AG08396 (cell line): Measurements from ENCODE around the gene TAS2R14.

Experiments used
- DNase-seq: peaks from one replicate; pipeline ENCODE4 v3.0.0; 2012; ENCODE audit warnings: low spot score, mixed read lengths

Gene TAS2R14

DNA sequence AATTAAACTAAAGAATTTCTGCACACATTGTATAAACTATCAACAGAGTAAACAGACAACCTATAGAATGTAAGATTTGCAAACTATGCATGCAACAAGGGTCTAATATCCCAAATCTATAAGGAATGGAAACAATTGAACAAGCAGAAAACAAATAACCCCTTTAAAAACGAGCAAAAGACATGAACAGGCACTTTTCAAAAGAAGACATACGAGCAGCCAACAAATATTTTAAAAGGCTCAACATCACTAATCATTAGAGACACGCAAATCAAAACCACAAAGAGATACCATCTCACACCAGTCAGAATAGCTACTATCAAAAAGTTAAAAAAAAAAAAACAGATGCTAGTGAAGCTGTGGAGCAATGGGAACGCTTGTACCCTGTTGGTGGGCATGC is 34.4 kb downstream of the TAS2R14 start:
- DNase-seq = no peak

DNA sequence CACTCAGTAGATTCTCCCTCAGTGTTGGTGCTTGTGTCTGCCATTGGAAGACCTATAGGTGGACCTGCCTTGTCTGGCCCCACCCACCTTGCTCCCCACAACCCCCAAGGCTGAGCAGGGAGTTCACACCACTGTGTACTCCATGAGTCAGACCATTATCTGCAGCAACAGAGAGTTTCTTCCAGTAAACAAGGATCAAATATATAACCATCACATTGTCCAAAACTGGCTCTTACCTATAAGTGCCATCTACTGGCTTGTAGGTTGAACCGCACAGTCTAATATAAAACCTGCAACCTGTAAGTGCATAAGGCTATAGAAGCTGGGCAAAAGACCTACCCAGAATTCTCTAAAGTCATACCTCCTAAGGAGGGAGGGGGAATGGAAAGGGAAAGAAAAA is 37.6 kb downstream of the TAS2R14 start:
- DNase-seq = no peak

DNA sequence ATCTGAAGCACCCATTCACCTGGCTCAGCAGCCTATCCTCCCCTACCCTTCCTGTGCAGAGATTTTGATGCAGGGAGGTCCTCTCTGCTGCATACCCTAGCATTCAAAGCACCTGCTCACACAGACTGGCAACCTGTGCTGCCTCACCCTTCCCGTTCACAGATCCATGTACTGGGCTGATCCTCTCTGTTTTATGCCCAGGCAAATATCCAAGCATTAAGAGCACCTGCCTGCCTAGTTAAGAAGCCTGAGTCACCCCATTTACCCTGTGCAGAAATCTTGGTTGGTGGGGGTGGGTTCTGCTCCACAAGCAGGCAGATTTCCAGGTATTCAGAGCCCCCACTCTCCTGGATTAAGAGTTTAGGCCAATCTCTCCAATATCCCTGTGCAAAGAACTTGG is 38.1 kb downstream of the TAS2R14 start:
- DNase-seq = no peak

DNA sequence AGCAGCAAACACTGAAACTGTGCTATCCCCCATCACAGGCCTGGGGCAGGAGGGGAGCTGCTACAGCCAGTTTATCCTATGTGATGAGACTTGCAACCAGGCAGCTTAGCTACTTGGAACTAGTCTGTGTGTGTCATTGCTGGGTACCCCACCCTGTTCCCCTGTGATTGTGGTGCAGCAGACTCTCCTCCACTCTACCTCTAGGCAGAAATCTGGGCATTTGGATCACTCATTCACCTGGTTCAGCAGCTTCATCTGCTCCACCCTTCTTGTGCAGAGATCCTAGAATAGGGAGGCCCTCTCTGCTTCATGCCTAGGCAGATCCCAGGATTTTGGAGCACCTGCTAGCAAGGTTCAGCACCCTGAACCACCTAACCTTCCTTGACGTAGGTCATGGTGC is 38.5 kb downstream of the TAS2R14 start:
- no peak for DNase-seq

DNA sequence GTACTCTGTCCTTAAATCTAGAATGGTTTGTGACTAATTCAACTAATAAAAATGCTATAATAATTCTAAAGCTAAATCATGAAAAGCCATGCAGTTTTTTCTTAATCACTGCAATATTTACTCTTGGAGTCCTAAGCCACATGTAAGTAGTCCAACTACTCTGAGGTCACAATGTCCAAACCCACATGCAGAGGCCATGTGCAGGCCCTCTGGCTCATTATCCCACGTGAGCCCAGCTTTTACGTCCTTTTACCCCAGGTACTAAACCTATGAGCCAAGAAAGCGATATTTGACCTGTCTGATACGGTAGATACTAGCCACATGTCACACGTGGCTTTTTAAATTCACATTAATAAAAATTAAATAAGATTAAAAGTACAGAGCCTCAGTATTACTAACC is 42.2 kb downstream of the TAS2R14 start:
- no peak for DNase-seq

DNA sequence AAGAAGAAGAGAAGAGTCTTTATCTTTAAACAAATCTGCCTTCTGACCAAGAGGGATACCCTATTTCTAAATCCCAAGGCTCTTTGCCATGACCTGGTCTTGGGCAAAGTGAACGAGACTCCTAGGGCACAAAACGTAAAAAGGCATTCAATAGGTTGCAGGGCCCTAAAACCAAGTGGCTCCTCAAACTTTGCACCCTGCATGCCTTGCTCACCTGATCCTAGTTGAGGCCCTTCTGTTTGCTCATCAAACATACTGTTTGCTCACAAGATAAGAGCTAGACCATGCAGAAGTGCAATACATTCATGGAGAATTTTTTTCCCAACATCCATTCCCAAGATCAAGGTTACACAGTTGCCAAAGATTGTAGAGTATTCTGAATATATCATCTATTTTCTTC is 47.1 kb downstream of the TAS2R14 start:
- no peak for DNase-seq

DNA sequence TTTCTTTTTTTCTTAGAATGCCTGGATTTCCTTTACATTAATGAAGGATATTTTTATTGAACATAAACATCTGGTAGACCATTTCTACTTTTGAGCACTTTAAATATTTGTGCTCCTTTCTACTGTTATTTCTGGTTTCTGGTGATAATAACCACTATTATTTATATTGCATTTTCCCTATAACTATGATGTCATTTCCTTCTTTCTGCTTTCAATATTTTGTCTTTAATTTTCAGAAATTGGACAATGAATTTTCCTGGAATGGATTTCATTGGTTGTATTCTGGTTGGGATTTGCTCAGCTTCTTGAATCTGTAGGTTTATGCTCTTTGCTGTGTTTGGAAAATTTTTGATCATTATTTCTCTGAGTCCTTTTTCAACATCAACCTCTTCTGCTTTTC is 49.8 kb downstream of the TAS2R14 start:
- no peak for DNase-seq
